Nephron progenitor cell (in vitro differentiated cells): ENCODE measurements around the gene NGB.

ENCODE experiments used
- DNase-seq: peaks from one replicate; pipeline ENCODE4 v3.0.0; 2021
- H3K27ac Mint-ChIP-seq: 2 replicates; pipeline ENCODE4 v1.8.0; 2021; ENCODE audit warnings: mild to moderate bottlenecking, moderate library complexity, mixed read lengths
- H3K27me3 Mint-ChIP-seq: 2 replicates; pipeline ENCODE4 v1.8.0; 2021; ENCODE audit warnings: mild to moderate bottlenecking, low read depth, mixed read lengths; ENCODE audit not compliant: poor library complexity
- H3K36me3 Mint-ChIP-seq: 2 replicates; pipeline ENCODE4 v1.8.0; 2021; ENCODE audit warnings: low read depth, mixed read lengths
- H3K4me1 Mint-ChIP-seq: 2 replicates; pipeline ENCODE4 v1.8.0; 2021; ENCODE audit warnings: mixed read lengths
- H3K4me3 Mint-ChIP-seq: 2 replicates; pipeline ENCODE4 v1.8.0; 2021; ENCODE audit warnings: mild to moderate bottlenecking, moderate library complexity, mixed read lengths
- H3K9me3 Mint-ChIP-seq: 2 replicates; pipeline ENCODE4 v1.8.0; 2021; ENCODE audit warnings: mild to moderate bottlenecking, moderate library complexity, mixed read lengths
- CTCF ChIP-seq: fragments of 200-600 bp; sonication (generic); IDR thresholded peaks from 2 replicates; pipeline ENCODE4 v1.5.0; 2021; ENCODE audit warnings: antibody characterized with exemption

The NGB gene

GRCh38 chr14:77302926-77303325 lies 31.9 kb upstream of the NGB start:
- no peak for TF ChIP-seq CTCF
- H3K9me3 Mint-ChIP-seq, result no peaks in the 10 kb centered on the region
- peaks cover 32% of the 10 kb centered on the region for H3K4me1 Mint-ChIP-seq
- no peak overlapping the region for H3K27ac Mint-ChIP-seq
- no peaks in the 10 kb centered on the region for H3K27me3 Mint-ChIP-seq
- no peak for DNase-seq
- H3K4me3 Mint-ChIP-seq, result no peak overlapping the region
- H3K36me3 Mint-ChIP-seq, result peaks cover 29% of the 10 kb centered on the region

GRCh38 chr14:77301103-77301502 lies 30.1 kb upstream of the NGB start:
- DNase-seq, result peak; percentile 83
- peaks cover 15% of the 10 kb centered on the region for H3K4me1 Mint-ChIP-seq
- H3K27me3 Mint-ChIP-seq, result no peaks in the 10 kb centered on the region
- no peaks in the 10 kb centered on the region for H3K9me3 Mint-ChIP-seq
- H3K4me3 Mint-ChIP-seq, result no peak overlapping the region
- TF ChIP-seq CTCF, result peak; percentile 67
- no peak overlapping the region for H3K27ac Mint-ChIP-seq
- H3K36me3 Mint-ChIP-seq, result peaks cover 44% of the 10 kb centered on the region

- H3K4me1 Mint-ChIP-seq, result peaks cover 13% of the 10 kb centered on the region
- peaks cover 51% of the 10 kb centered on the region for H3K36me3 Mint-ChIP-seq
- no peak for DNase-seq
- H3K27ac Mint-ChIP-seq, result no peak overlapping the region
- no peak overlapping the region for H3K4me3 Mint-ChIP-seq
- H3K9me3 Mint-ChIP-seq, result no peaks in the 10 kb centered on the region
- no peak for TF ChIP-seq CTCF
- H3K27me3 Mint-ChIP-seq, result no peaks in the 10 kb centered on the region
These were observed 28.8 kb upstream of the NGB start for GRCh38 chr14:77299771-77300170.

GRCh38 chr14:77296906-77297305 lies 25.9 kb upstream of the NGB start:
- Mint-ChIP-seq H3K36me3 (peaks cover 50% of the 10 kb centered on the region), H3K4me1 (no peaks in the 10 kb centered on the region), H3K9me3 (no peaks in the 10 kb centered on the region), H3K27me3 (no peaks in the 10 kb centered on the region), H3K27ac (no peak overlapping the region), H3K4me3 (no peak overlapping the region)
- no peak for TF ChIP-seq CTCF
- no peak for DNase-seq

GRCh38 chr14:77296155-77296554 lies 25.1 kb upstream of the NGB start:
- Mint-ChIP-seq H3K27ac (no peak overlapping the region), H3K36me3 (peaks cover 50% of the 10 kb centered on the region), H3K4me1 (no peaks in the 10 kb centered on the region), H3K4me3 (no peak overlapping the region), H3K9me3 (no peaks in the 10 kb centered on the region), H3K27me3 (no peaks in the 10 kb centered on the region)
- no peak for DNase-seq
- TF ChIP-seq CTCF, result no peak

GRCh38 chr14:77290705-77291104 lies 19.7 kb upstream of the NGB start:
- no peak for DNase-seq
- Mint-ChIP-seq H3K4me3 (no peak overlapping the region), H3K4me1 (no peaks in the 10 kb centered on the region), H3K27me3 (no peaks in the 10 kb centered on the region), H3K9me3 (no peaks in the 10 kb centered on the region), H3K36me3 (peaks cover 43% of the 10 kb centered on the region), H3K27ac (no peak overlapping the region)
- no peak for TF ChIP-seq CTCF
